OCI-LY7 (cell line): ENCODE measurements around the gene RBM19.

Source experiments
- CTCF ChIP-seq: fragments of 200-600 bp; sonication (generic); conservative IDR thresholded peaks from 2 replicates; pipeline ENCODE4 v1.5.1; 2014; ENCODE audit warnings: mild to moderate bottlenecking, antibody characterized with exemption, low read length, moderate library complexity, mixed read lengths
- EZH2phosphoT487 ChIP-seq: fragments of 200-600 bp; sonication (generic); IDR thresholded peaks from 2 replicates; pipeline ENCODE4 v1.6.1; 2018; ENCODE audit warnings: low read depth, borderline replicate concordance, mild to moderate bottlenecking, mixed run types, antibody characterized with exemption, low read length, moderate library complexity, mixed read lengths

GRCh38 chr12:113898466-113898865, 67.7 kb downstream of the RBM19 start:
- TF ChIP-seq CTCF = no peak
- TF ChIP-seq EZH2phosphoT487 = no peak
